ENCODE data around the gene EXOC2. TPM values are rescaled to one million over a fixed set of nuclear protein-coding genes. Genes with fewer than 3 reads are reported as not detected.

EXOC2 gene
- total RNA-seq, 3 donors from 2014 or later = 19.7 to 37.3 (median 26.5) TPM

DNA sequence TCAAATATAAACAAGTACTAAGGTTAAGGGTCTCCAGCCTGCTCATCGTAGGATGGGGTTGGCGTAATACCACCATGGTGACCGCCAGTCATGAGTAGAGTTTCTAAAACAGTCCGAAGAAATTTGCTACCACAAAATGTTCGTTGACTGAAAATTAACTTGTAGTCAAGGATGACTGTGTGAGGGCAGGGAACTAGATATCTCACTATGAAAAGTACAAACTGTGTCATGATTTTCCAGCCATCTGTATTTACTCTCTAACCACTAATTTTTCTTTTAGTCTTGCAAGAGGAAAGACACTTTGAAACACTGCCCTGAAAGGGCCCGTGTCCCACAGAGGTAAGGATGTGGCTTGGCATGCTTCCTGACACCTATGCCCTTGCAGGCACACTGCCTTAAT is 201.7 kb downstream of the EXOC2 start:
- no peaks in the 10 kb centered on the region for H3K4me1 ChIP-seq
- no peak for DNase-seq (ENCODE audit: low spot score in 2 of 2)
- intact Hi-C loops (cut with DNase I; ENCODE audit: low total_unique reads) = no loop called here
- TF ChIP-seq POLR2A (IDR thresholded peaks at IDR 0.05) (no peak), POLR2AphosphoS5 (IDR thresholded peaks at IDR 0.05) (no peak)
- TF ChIP-seq, protein P1, sequence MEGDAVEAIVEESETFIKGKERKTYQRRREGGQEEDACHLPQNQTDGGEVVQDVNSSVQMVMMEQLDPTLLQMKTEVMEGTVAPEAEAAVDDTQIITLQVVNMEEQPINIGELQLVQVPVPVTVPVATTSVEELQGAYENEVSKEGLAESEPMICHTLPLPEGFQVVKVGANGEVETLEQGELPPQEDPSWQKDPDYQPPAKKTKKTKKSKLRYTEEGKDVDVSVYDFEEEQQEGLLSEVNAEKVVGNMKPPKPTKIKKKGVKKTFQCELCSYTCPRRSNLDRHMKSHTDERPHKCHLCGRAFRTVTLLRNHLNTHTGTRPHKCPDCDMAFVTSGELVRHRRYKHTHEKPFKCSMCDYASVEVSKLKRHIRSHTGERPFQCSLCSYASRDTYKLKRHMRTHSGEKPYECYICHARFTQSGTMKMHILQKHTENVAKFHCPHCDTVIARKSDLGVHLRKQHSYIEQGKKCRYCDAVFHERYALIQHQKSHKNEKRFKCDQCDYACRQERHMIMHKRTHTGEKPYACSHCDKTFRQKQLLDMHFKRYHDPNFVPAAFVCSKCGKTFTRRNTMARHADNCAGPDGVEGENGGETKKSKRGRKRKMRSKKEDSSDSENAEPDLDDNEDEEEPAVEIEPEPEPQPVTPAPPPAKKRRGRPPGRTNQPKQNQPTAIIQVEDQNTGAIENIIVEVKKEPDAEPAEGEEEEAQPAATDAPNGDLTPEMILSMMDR (IDR thresholded peaks at IDR 0.05) = no peak
- H3K4me3 ChIP-seq = no peak overlapping the region
- H3K36me3 ChIP-seq = peaks cover 6% of the 10 kb centered on the region
- no peak overlapping the region for H3K27ac ChIP-seq
- H3K27me3 ChIP-seq = no peaks in the 10 kb centered on the region
- H3K9me3 ChIP-seq = no peaks in the 10 kb centered on the region

DNA sequence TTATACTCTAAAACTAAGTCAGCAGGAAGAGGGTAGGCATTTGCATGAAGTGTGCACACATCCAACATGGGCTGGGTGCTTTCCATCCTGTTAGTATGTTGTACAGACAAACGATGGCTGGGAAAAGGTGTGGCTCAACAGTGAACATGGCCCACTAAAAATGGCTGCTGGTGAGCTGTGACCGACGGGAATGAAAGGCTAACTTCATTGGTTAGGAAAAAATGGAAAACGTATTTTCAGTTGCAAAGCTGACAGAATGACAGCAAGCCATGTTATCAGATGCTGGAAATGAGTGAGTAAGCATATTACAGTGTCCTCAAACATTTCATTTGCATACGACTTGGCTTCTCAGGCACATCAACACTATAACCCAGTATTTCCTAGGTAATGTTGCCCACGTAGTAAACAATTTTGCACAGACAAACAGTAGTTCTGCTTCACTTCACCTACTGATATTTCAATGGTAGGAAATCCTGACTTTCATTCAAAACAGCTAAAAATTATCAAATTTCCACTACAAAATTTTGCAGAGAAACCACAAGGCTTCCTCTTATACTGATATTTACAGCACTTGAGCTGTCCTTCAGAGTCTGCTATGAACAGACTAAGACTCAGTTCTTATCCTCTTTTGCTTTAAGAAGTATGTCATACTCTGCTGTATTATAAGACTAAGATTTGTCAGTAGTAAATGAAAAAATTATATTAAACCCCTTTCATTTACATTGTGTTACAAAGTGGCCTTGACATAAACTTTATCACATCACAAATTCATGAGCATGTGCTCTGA is 202.5 kb downstream of the EXOC2 start:
- peaks cover 1% of the 10 kb centered on the region for H3K36me3 ChIP-seq
- no peak overlapping the region for H3K27ac ChIP-seq
- no peaks in the 10 kb centered on the region for H3K27me3 ChIP-seq
- H3K9me3 ChIP-seq = no peaks in the 10 kb centered on the region
- TF ChIP-seq, protein P1 (IDR thresholded peaks at IDR 0.05) = no peak
- TF ChIP-seq POLR2AphosphoS5 (IDR thresholded peaks at IDR 0.05) (no peak), POLR2A (IDR thresholded peaks at IDR 0.05) (no peak)
- intact Hi-C loops (cut with DNase I; ENCODE audit: low total_unique reads) = no loop called here
- H3K4me1 ChIP-seq = no peaks in the 10 kb centered on the region
- DNase-seq (ENCODE audit: low spot score in 2 of 2) = no peak
- H3K4me3 ChIP-seq = no peak overlapping the region

DNA sequence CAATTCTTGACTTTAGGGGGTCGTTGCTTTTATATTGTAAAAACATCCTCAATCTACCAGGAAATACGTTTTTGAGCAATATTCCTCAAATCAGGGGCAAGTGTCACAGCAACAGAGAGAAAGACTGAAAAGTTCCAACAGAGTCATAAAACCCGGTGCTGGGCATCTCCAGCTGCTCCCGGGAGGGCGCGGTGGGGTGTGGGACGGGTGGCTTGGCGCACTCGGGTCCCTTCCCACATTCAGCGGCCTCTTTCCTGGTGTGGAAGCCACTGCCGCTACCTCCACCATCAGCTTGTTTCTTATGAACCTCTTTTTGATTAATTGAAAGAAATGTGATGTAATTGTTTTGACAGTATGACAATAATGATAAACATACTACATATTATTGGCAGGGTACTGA is 203.2 kb downstream of the EXOC2 start:
- Histone ChIP-seq H3K27me3 (no peaks in the 10 kb centered on the region), H3K36me3 (no peaks in the 10 kb centered on the region), H3K4me3 (no peak overlapping the region), H3K9me3 (no peaks in the 10 kb centered on the region), H3K27ac (no peak overlapping the region), H3K4me1 (no peaks in the 10 kb centered on the region)
- no peak for DNase-seq (ENCODE audit: low spot score in 2 of 2)
- TF ChIP-seq POLR2A (IDR thresholded peaks at IDR 0.05) (no peak), POLR2AphosphoS5 (IDR thresholded peaks at IDR 0.05) (no peak)
- TF ChIP-seq, protein P1 (IDR thresholded peaks at IDR 0.05) = no peak
- intact Hi-C loops (cut with DNase I; ENCODE audit: low total_unique reads) = no loop called here

DNA sequence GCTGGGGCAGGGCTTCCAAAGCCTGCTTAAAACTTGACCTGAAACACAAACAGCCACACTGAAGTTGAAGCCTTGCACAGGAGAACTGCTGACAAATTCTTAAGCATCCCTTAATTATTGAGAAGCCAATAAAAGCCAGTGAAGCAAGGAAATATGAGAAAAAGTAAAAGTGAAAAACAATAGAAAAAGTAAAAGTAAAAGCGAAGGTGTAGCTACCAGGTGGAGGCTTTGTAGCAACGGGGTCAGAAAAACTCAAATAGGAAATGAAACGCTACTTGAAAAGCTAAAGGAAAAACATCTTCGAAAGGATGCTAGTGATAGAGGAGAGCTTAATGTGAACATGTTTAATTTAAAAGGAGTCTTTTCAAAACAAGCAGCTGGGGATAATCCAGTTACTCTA is 203.9 kb downstream of the EXOC2 start:
- H3K4me1 ChIP-seq = no peaks in the 10 kb centered on the region
- TF ChIP-seq POLR2A (IDR thresholded peaks at IDR 0.05) (no peak), POLR2AphosphoS5 (IDR thresholded peaks at IDR 0.05) (no peak)
- TF ChIP-seq, protein P1 (IDR thresholded peaks at IDR 0.05) = no peak
- no peak overlapping the region for H3K4me3 ChIP-seq
- H3K27me3 ChIP-seq = no peaks in the 10 kb centered on the region
- no peak for DNase-seq (ENCODE audit: low spot score in 2 of 2)
- H3K27ac ChIP-seq = no peak overlapping the region
- H3K9me3 ChIP-seq = no peaks in the 10 kb centered on the region
- intact Hi-C loops (cut with DNase I; ENCODE audit: low total_unique reads) = no loop called here
- no peaks in the 10 kb centered on the region for H3K36me3 ChIP-seq

DNA sequence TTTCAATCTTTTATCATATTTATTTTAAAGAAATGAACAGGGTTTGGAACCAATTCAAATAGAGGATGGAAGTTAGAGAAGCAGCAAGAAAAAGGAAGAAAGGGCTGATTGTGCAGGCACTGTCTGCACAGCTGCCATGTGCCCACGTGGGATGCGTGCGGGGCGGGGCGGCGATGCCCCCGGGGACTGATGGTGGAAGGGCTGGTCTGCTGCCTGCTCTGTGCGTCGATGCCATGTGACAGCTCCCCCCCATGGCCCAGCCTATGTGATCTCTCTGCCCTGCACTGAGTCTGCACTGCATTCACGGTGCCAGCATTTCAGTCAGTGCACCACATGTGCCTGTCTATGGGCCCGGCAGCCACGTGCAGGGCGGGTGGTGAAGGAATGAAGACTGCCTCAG is 205.0 kb downstream of the EXOC2 start:
- H3K4me1 ChIP-seq = no peaks in the 10 kb centered on the region
- no peak for DNase-seq (ENCODE audit: low spot score in 2 of 2)
- no peaks in the 10 kb centered on the region for H3K9me3 ChIP-seq
- no peaks in the 10 kb centered on the region for H3K27me3 ChIP-seq
- H3K36me3 ChIP-seq = no peaks in the 10 kb centered on the region
- H3K27ac ChIP-seq = no peak overlapping the region
- TF ChIP-seq, protein P1 (IDR thresholded peaks at IDR 0.05) = no peak
- TF ChIP-seq POLR2A (IDR thresholded peaks at IDR 0.05) (no peak), POLR2AphosphoS5 (IDR thresholded peaks at IDR 0.05) (no peak)
- H3K4me3 ChIP-seq = no peak overlapping the region
- intact Hi-C loops (cut with DNase I; ENCODE audit: low total_unique reads) = no loop called here

All from breast epithelium (tissue), 4 donors.